Fibroblast of skin of scalp (primary cell): Measurements from ENCODE around the gene AP1S3.

ENCODE experiments used
- DNase-seq: peaks from one replicate; pipeline ENCODE4 v3.0.0-alpha.2; 2013

The AP1S3 gene

DNA sequence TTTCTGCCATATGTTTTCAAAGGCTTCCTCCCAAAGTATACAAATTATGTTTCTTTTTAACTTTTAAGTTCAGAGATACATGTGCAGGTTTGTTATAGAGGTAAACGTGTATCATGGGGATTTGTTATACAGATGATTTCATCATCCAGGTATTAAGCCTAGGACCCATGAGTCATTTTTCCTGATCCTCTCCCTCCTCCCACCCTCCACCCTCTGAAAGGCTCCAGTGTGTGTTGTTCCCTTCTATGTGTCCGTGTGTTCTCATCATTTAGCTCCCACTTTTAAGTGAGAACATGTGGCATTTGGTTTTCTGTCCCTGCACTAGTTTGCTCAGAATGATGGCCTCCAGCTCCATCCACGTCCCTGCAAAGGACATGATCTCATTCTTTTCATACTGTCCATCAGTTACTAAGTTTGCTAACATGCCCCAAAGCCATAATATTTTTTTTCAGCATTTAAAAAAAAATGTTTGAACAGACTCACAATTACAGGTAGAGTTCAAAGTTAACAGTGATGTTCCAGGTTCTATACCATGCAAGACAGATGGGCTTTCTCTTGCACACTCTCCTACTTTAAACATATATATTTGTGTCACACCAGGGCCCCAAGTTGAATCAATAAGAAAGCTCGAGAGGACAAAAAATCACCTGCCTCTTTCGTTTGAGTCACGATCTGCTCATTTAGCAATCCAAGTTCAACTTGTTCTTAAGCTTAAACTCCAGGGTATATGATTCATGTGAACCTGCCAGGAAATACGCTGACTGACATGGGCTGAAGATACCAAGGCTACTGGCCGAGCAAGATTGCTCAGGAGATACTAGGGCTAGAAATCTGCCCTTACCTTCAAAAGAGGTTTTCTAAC, 77.6 kb downstream of the AP1S3 start:
- DNase-seq, result peak; percentile 27

GRCh38 chr2:223758131-223758840, 79.1 kb downstream of the AP1S3 start:
- DNase-seq, result no peak

DNA sequence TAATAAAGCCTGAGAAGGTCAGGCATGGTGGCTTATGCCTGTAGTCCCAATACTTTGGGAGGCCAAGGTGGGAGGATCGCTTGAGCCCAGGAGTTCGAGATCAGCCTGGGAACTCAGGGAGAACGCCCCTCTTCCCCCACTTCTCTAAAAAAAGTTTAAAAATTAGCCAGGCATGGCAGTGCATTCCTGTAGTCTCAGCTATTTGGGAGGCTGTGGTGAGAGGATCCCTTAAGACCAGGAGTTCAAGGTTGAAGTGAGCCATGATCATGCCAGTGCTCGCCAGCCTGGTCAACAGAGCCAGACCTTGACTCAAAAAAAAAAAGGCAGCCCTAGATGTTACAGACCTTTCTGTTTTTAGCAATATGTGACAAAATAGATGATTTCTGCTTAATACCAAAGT, 83.4 kb downstream of the AP1S3 start:
- no peak for DNase-seq

DNA sequence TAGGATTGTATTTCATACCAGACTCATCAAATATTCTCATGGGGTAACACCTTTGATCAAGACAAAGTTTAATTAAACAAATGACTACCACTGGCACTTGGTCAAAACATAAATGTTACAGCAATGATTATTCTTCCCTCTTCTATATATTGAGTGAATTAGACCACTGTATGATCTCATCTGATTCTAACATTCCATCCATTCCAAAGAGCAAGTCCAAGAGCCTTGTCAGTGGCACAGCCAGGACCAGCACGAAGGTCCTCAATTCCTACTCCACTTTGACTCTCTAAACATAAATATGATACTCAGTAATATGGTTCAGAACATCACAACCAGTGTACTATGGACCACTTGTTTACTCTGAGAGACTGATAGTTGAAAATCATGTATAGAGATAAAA, 86.4 kb downstream of the AP1S3 start:
- peak; percentile 66 for DNase-seq

DNA sequence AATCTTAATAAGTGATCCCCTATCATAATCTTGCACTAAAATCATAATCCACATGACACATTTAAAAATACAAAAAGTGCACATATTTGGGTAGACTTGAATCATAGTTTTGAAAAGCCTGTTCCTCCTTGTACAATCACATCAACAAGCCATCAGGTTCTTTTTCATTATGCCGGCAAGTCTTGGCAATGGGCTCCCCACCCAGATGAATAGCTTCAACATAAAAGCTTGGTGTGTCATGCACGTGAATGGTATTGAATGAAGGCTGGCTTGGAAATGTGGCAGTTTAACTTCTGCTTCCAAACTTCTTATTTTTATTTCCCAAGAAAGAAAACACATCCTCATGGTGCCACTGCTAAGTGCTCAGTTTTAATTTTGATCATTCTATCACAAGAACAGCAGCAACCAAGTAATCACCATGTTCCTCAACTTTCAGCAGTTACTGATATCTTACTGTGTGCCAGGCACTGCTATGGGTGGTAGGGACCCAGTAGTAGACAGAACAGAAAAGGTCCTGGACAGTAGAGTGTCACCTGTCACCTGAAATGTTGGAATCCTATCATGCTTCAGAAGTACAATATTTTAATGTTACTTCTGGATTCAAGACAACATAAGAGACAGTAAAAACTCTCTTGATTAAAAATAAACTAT, 89.9 kb downstream of the AP1S3 start:
- DNase-seq, result no peak

DNA sequence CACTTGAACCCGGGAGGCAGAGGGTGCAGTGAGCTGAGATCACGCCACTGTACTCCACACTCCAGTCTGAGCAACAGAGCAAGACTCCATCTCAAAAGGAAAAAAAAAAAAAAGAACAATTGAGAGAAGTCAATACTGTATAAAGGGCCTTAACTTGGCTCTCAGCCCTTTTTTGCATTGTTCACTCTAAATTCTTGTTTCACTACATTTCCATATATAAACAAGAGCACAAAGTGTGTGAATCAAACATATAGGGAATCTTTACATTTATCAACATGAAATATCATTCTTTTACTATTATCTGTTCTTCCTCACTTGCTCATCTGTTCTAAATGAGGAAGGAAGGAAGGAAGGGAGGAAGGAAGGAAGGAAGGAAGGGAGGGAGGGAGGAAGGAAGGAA, 90.8 kb downstream of the AP1S3 start:
- DNase-seq, result no peak

DNA sequence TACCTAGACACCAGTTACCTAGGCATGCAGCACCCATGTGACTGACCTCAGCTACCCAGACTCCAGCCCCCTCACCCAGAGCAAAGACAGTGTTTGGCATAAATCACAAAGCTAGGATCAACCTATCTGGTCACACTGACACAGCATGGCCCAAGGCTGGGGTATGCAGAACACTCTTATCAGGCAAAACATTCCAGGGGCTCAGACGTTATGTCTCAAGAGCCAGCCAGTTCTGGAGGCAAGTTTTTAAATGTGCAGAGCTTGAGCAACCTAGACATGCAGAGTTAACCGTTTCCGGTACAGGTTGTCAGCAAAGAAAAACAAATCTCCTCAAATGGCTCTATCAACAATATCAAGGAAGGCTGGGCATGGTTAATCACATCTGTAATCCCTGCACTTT, 92.8 kb downstream of the AP1S3 start:
- peak; percentile 40 for DNase-seq

DNA sequence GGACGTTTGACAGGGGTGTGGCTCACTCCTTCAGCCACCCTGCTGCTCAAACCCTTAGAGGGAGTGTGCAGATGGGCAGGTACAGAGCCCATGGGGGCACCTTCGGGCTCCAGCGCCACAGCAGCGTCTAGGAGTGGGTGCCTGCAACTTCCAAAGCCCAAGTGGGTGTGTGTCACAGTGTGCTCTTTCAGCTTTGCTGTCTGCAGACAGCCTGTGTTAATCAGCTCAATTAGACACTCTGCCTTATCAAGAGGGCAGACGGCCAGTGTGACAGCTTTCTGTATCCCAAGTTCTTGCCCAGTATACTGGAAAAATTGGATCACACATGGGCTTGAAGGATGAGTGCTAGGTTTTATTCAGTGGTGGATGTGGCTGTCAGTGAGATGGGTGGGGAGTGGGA, 96.7 kb downstream of the AP1S3 start:
- no peak for DNase-seq

DNA sequence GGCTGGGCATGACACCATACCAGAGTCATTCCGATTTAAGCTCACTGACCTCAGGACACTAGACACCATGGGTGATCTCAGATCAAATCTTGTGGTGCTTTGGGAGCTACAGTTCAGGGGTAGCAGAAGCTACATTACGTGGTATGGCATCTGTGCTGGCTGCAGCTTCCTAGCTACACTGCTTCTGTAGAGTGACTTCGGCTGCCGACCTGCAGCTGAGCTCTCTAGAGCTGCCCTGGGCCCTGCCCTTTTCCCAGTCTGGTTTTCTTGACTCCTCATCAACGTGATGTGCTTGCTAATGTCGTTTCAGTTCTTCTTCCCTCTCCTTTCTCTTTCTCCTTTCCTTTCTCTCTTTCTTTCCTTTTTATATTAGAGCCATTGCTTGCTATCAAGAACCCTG, 100.2 kb downstream of the AP1S3 start:
- no peak for DNase-seq

DNA sequence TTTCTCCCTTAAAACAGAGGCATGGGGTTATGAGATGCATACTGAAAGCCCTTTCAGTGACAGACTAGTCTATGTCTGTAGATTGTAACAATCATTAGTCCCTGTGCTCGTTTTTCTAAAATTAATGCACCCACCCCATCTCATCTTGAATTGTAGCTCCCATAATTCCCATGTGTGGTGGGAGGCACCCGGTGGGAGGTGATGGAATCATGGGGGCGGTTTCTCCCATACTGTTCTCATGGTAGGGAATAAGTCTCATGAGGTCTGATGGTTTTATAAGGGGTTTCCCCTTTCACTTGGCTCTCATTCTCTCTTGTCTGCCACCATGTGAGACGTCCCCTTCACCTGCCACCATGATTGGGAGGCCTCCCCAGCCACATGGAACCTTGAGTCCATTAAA, 100.9 kb downstream of the AP1S3 start:
- DNase-seq, result no peak

DNA sequence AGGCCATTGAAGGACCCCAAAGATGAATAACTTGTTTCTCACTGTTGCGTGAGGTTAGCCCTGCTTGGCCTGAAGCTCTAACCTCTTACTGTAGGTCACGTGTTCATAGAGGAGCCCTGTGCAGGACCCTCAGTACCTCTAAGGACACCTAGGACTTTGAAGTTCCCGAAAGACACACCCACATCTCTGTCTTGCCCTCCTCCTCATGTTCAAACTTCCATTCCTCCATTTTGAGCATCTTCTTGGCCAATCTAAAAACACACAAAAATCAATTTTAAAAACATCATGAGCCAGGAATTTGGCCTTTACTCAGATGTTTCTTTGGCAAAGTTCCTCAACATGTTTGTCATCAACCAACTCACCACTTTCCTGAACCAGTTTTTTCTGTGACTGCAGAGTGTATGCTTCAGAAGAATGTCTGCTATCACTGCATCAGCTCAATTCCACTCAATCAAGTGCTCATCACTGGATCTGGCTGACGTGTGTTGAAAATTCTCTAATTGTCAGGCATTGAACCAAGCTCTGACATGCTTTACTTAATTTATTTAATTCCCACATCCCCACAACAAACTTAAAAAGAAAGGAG, 101.6 kb downstream of the AP1S3 start:
- peak; percentile 94 for DNase-seq

DNA sequence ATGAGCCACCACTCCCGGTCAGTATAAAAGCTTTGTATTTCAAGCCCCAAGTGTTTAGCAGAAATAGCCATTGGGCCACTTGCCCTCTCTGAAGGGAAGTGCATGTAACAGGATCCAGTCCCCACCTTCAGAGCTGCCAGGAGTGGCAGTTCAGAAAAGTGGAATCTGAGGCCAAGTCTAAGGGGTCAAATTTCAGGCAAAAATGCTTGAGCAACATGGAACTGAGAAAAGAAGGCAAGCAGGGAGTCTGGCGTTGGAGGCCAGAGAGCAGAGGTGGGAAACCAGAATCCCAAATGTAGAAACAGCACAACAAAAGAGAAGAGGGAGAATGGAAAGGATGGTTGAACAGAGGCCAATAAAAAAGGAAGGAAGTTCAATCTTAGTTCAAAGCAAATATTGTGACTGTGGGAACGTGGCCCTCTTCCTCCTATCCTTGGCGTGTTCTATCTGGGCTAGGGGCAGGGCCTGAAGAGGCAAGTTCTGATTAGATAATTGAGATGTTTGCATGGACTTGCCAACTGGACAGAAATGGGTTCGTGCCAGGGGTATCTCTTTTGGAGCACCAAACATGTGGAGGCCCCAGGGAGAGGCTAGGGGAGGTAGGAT, 102.2 kb downstream of the AP1S3 start:
- DNase-seq, result no peak

DNA sequence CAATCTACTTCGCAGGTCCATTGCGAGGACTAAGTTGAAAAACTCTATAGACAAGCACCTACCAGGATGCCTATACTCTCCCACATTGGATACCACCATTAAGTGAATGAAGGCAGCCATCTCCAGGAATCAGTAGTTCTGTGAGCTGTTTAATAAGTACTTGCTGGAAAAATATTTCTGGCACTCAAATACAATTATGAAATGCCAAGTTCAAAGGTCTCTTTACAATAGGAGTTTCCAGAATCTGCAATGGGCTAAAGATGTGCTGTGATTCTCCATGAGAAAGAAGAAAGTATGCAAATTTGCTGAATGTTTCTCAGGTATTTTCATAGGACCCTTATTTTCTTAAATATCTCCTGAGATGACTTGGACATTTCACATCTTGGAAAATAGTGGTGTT, 103.0 kb downstream of the AP1S3 start:
- DNase-seq, result no peak

- DNase-seq, result no peak
These were observed 105.0 kb downstream of the AP1S3 start for GRCh38 chr2:223732346-223732745.

DNA sequence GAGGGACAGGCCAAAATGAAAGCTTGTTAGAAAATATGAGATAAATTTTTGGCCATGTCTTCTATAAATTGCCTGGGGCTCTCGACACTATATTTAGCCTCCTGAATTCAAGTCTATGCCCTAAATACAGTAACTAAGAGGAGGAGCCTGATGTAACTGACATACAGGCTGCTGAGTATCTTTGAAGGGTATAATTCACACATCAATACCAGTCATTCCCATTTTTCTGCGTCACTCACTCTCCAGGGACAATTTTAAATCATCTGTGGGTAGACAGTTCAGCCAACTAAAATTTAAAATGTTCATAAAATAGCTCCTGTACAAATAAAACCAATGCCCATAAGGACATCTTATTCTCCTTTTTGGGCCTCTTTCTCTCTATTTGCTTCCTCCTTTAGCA, 105.9 kb downstream of the AP1S3 start:
- DNase-seq, result peak; percentile 50

- DNase-seq, result peak; percentile 74
These were observed 107.6 kb downstream of the AP1S3 start for GRCh38 chr2:223729781-223730180.

DNA sequence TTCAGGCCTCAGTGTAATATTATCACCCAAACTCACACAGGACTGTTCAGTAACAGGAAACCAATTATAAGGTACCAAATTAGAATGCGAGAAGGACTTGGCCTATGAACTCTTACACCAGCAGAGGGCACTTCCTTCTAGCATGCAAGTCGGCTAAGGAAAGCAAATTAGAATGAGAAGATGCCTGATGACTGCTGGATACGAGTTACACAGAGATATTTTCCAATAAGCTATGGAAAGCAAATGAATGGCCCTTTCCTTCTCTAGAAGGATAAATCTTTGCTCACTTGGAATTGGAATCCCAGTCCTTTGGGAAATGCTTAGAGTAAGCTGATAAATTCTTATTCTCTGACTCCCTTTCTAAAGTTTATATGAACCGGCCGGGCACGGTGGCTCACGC, 109.8 kb downstream of the AP1S3 start:
- peak; percentile 69 for DNase-seq

- no peak for DNase-seq
These were observed 111.1 kb downstream of the AP1S3 start for GRCh38 chr2:223725986-223726970.

DNA sequence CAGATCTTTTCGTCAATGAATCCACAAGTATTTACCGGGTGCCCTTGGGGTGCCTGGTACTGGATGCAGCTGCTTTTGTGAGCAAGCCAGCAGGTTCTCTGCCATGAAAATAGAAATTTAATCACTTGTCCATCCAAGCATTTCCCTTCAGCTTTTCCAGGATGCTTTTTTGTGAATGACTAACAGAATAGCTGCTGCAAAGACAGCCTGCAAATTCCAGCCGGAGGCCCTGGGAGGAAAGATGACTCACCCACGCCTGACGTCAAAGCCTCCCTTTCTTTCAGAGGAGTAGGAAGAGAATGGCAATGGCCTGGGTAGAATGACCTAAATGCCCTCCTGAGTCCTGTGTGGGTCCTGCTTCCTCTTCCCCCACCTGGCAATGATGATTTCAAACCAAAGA, 111.9 kb downstream of the AP1S3 start:
- DNase-seq, result peak; percentile 95

DNA sequence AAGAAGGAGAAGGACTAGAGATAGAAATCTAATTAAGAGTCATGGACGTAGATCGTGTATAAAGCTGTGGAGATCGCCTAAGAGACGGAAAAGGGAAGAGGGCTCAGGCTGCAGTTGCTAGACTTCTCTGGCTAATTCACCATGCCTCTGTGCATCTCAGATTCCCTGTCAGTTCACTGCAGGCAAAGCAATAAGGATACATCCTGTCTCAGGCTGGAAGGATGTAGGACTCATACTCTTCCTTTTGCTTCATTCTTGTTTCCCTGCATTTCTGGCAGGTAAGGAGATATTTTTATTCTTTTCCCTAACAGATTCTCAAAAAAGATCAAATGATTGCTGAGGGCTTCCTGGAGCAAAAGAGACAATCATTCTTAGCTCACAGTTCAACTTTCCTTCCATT, 112.5 kb downstream of the AP1S3 start:
- no peak for DNase-seq

DNA sequence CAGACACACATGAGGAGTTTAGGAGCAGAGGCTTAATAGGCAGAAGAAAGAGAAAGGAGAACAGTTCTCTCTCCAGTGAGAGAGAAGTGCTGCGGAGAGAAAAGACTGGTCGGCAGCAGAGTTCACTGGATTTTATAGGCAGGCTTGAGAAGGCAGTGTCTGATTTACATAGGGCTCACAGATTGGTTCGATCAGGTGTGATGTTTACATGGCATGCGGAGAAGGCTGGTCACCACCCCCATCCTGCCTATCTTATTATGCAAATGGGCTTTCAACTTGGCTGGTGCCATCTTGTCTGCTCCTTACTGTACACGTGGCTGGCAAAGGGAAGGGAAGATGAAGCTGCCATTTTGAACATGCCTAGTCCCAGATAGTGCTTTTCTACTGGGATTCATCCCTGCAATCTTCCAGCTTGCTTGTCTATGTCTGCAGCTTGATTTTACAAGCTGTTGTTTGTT, 113.4 kb downstream of the AP1S3 start:
- DNase-seq, result no peak
